Gastrocnemius medialis (tissue), 4 donors: ENCODE results near the gene BMP8A. TPM values are rescaled to one million over a fixed set of nuclear protein-coding genes. Genes with fewer than 3 reads are reported as not detected.
"Not testable (repeated sequence)": the region's sequence is repeated elsewhere in the genome, so short reads cannot be mapped to it uniquely, and the experiment has no call there.

Source experiments
- ATAC-seq, 2 donors: fragments of 150-250 bp; one replicate each; pipeline ENCODE4 v1.9.1; 2016
- DNase-seq, 2 donors: peaks; one replicate each; pipeline ENCODE4 v3.0.0-alpha.2; 2019
- H3K27ac ChIP-seq, 4 donors: fragments of 200-600 bp; sonication (generic); 1 replicate in 1 of 4; 2 replicates in 3 of 4; pipeline ENCODE4 v1.5.1; 2016 to 2018; ENCODE audit warnings: mild to moderate bottlenecking in 2 of 4, moderate library complexity in 1 of 4
- H3K27me3 ChIP-seq, 3 donors: fragments of 200-600 bp; sonication (generic) in 2 of 3; 1 replicate in 1 of 3; 2 replicates in 2 of 3; pipeline versions ENCODE4 v1.5.1 to v1.6.0; 2016 to 2019; ENCODE audit warnings: mild to moderate bottlenecking in 1 of 3, moderate library complexity in 1 of 3
- H3K36me3 ChIP-seq, 2 donors: fragments of 200-600 bp; sonication (generic) in 1 of 2; one replicate each; pipeline ENCODE4 v1.5.1; 2017 to 2018
- H3K4me1 ChIP-seq, 2 donors: fragments of 200-600 bp; sonication (generic) in 1 of 2; one replicate each; pipeline ENCODE4 v1.5.1; 2016 to 2017; ENCODE audit warnings: mild to moderate bottlenecking in 2 of 2
- H3K4me3 ChIP-seq, 4 donors: fragments of 200-600 bp; sonication (generic) in 3 of 4; 1 replicate in 1 of 4; 2 replicates in 3 of 4; pipeline ENCODE4 v1.5.1; 2016 to 2019; ENCODE audit warnings: mild to moderate bottlenecking in 2 of 4
- H3K9me3 ChIP-seq, 3 donors: fragments of 200-600 bp; sonication (generic) in 2 of 3; 1 replicate in 1 of 3; 2 replicates in 2 of 3; pipeline ENCODE4 v1.5.1; 2016 to 2019
- CTCF ChIP-seq, 5 experiments: fragments of 450-650 bp in 3 of 5; fragments of 200-600 bp in 2 of 5; sonication (generic) in 2 of 5; IDR thresholded peaks in 4 of 5; conservative IDR thresholded peaks in 1 of 5; 1 replicate in 4 of 5; 2 replicates in 1 of 5; pipeline ENCODE4 v1.5.1; 2016 to 2019; ENCODE audit warnings: antibody characterized with exemption in 5 of 5, mild to moderate bottlenecking in 3 of 5, moderate library complexity in 3 of 5
- POLR2A ChIP-seq, 2 donors: fragments of 450-650 bp; IDR thresholded peaks; one replicate each; pipeline ENCODE4 v1.6.1; 2017; ENCODE audit warnings: antibody characterized with exemption in 2 of 2, mild to moderate bottlenecking in 2 of 2, moderate library complexity in 2 of 2
- in situ Hi-C, 4 donors: fragments of 200-750 bp; cut with MboI; loops; one replicate each; pipeline versions ENCODE4 v1.15.0 to v1.8.0; 2017; ENCODE audit warnings: low sequenced_read_pairs in 4 of 4
- intact Hi-C: fragments of 100-400 bp; cut with DNase I; formaldehyde crosslinking; loops from one replicate; pipeline ENCODE4 v1.15.1; 2023; ENCODE audit warnings: low total_unique reads
- total RNA-seq, 4 donors: library from RNA; depleted of rRNA; stranded (reverse); fragments of >200 nt; gene quantifications; one replicate each; pipeline versions ENCODE4 v1.1.0 to v1.2.3, GENCODE V29; 2016

Gene BMP8A
- total RNA-seq, 4 donors from 2014 or later, result 0.31 to 1.3 TPM; not detected in 2

- DNase-seq, result no peak
- ATAC-seq, result no peak
- peaks cover 15 to 97% of the 10 kb centered on the region in 2 donors for H3K36me3 ChIP-seq
- H3K4me1 ChIP-seq, result no peaks in the 10 kb centered on the region
- no peak for TF ChIP-seq POLR2A (IDR thresholded peaks at IDR 0.05)
- TF ChIP-seq CTCF (IDR thresholded peaks at IDR 0.05 in 4 of 5, conservative IDR thresholded peaks at IDR 0.05 in 1 of 5), result no peak
- no peak overlapping the region for H3K27ac ChIP-seq
- H3K27me3 ChIP-seq, result no peaks in the 10 kb centered on the region
- no peaks in the 10 kb centered on the region for H3K9me3 ChIP-seq
- H3K4me3 ChIP-seq, result no peak overlapping the region
- intact Hi-C loops, result no loop called here
- in situ Hi-C loops, result no loop called here
These were observed 32.4 kb upstream of the BMP8A start for GRCh38 chr1:39458991-39459390.

GRCh38 chr1:39462074-39462473 is 29.4 kb upstream of the BMP8A start:
- DNase-seq (no peak), ATAC-seq (peak in 1 of 2 donors; percentile 66)
- H3K4me3 ChIP-seq, result no peak overlapping the region
- in situ Hi-C loops, result no loop called here
- no peaks in the 10 kb centered on the region for H3K4me1 ChIP-seq
- peaks cover 13 to 95% of the 10 kb centered on the region in 2 donors for H3K36me3 ChIP-seq
- no peak overlapping the region for H3K27ac ChIP-seq
- intact Hi-C loops, result no loop called here
- H3K9me3 ChIP-seq, result no peaks in the 10 kb centered on the region
- TF ChIP-seq CTCF (IDR thresholded peaks at IDR 0.05 in 4 of 5, conservative IDR thresholded peaks at IDR 0.05 in 1 of 5), result no peak
- H3K27me3 ChIP-seq, result no peaks in the 10 kb centered on the region

GRCh38 chr1:39466413-39467107 is 24.9 kb upstream of the BMP8A start:
- Histone ChIP-seq H3K27ac (no peak overlapping the region), H3K4me1 (no peaks in the 10 kb centered on the region), H3K9me3 (no peaks in the 10 kb centered on the region), H3K27me3 (no peaks in the 10 kb centered on the region), H3K4me3 (no peak overlapping the region), H3K36me3 (peaks cover 8 to 91% of the 10 kb centered on the region in 2 donors)
- intact Hi-C loops (no loop called here), in situ Hi-C loops (no loop called here)
- TF ChIP-seq CTCF (IDR thresholded peaks at IDR 0.05 in 4 of 5, conservative IDR thresholded peaks at IDR 0.05 in 1 of 5), result no peak
- no peak for TF ChIP-seq POLR2A (IDR thresholded peaks at IDR 0.05)
- no peak for DNase-seq
- no peak for ATAC-seq

GRCh38 chr1:39467108-39467720 is 24.2 kb upstream of the BMP8A start:
- H3K9me3 ChIP-seq, DNase-seq, H3K27ac ChIP-seq, H3K4me3 ChIP-seq, ATAC-seq, H3K4me1 ChIP-seq, H3K27me3 ChIP-seq, intact Hi-C loops, in situ Hi-C loops: not testable (repeated sequence)
- peaks cover 8 to 90% of the 10 kb centered on the region in 2 donors for H3K36me3 ChIP-seq

- Histone ChIP-seq H3K4me3 (no peak overlapping the region), H3K27me3 (no peaks in the 10 kb centered on the region), H3K36me3 (peaks cover 4 to 81% of the 10 kb centered on the region in 2 donors), H3K4me1 (no peaks in the 10 kb centered on the region), H3K9me3 (no peaks in the 10 kb centered on the region), H3K27ac (no peak overlapping the region)
- no peak for TF ChIP-seq POLR2A (IDR thresholded peaks at IDR 0.05)
- TF ChIP-seq CTCF (IDR thresholded peaks at IDR 0.05 in 4 of 5, conservative IDR thresholded peaks at IDR 0.05 in 1 of 5), result no peak
- intact Hi-C loops (no loop called here), in situ Hi-C loops (no loop called here)
- no peak for ATAC-seq
- no peak for DNase-seq
These were observed 22.3 kb upstream of the BMP8A start for GRCh38 chr1:39469150-39469549.
